ENCODE measurements around the gene ARL8B. TPM values are rescaled to one million over a fixed set of nuclear protein-coding genes. Genes with fewer than 3 reads are reported as not detected.

The ARL8B gene
- total RNA-seq, 3 donors from 2014 or later, result 47.2 to 68.5 (median 52.3) TPM

GRCh38 chr3:5188419-5189221, 66.5 kb downstream of the ARL8B start:
- Histone ChIP-seq H3K4me3 (peak overlapping the region; percentile 93 to 99 (median 96)), H3K27me3 (no peaks in the 10 kb centered on the region), H3K27ac (peak overlapping the region; percentile 97), H3K9me3 (no peaks in the 10 kb centered on the region), H3K4me1 (peaks cover 0 to 4% of the 10 kb centered on the region in 2 donors), H3K36me3 (no peaks in the 10 kb centered on the region)
- no peak for TF ChIP-seq POLR2AphosphoS5 (IDR thresholded peaks at IDR 0.05)
- no peak for TF ChIP-seq CTCF (IDR thresholded peaks at IDR 0.05)
- no peak for DNase-seq (ENCODE audit: low spot score in 2 of 2)
- intact Hi-C loops (cut with DNase I; ENCODE audit: low total_unique reads), result loop anchor here (5.0 kb wide), 1 partner anchor 686 kb away; no protein-coding TSS in a partner anchor

- H3K27ac ChIP-seq, result no peak overlapping the region
- TF ChIP-seq POLR2AphosphoS5 (IDR thresholded peaks at IDR 0.05) (no peak), CTCF (IDR thresholded peaks at IDR 0.05) (no peak), POLR2A (IDR thresholded peaks at IDR 0.05) (no peak)
- DNase-seq (ENCODE audit: low spot score in 2 of 2), result no peak
- intact Hi-C loops (cut with DNase I; ENCODE audit: low total_unique reads), result no loop called here
- H3K4me3 ChIP-seq, result peak overlapping the region in 1 of 3 donors; percentile 17
- H3K4me1 ChIP-seq, result peaks cover 4 to 13% of the 10 kb centered on the region in 2 donors
- H3K9me3 ChIP-seq, result no peaks in the 10 kb centered on the region
- no peaks in the 10 kb centered on the region for H3K36me3 ChIP-seq
- H3K27me3 ChIP-seq, result no peaks in the 10 kb centered on the region
These were observed 68.2 kb downstream of the ARL8B start for GRCh38 chr3:5190147-5190791.

GRCh38 chr3:5191555-5192304, 69.6 kb downstream of the ARL8B start:
- Histone ChIP-seq H3K4me3 (no peak overlapping the region), H3K9me3 (no peaks in the 10 kb centered on the region), H3K27me3 (no peaks in the 10 kb centered on the region), H3K27ac (no peak overlapping the region), H3K36me3 (no peaks in the 10 kb centered on the region), H3K4me1 (peaks cover 4 to 19% of the 10 kb centered on the region in 2 donors)
- TF ChIP-seq POLR2A (IDR thresholded peaks at IDR 0.05) (no peak), CTCF (IDR thresholded peaks at IDR 0.05) (no peak), POLR2AphosphoS5 (IDR thresholded peaks at IDR 0.05) (no peak)
- intact Hi-C loops (cut with DNase I; ENCODE audit: low total_unique reads), result no loop called here
- no peak for DNase-seq (ENCODE audit: low spot score in 2 of 2)

- intact Hi-C loops (cut with DNase I; ENCODE audit: low total_unique reads), result no loop called here
- Histone ChIP-seq H3K4me3 (no peak overlapping the region), H3K27me3 (no peaks in the 10 kb centered on the region), H3K9me3 (no peaks in the 10 kb centered on the region), H3K4me1 (peaks cover 4 to 19% of the 10 kb centered on the region in 2 donors), H3K36me3 (no peaks in the 10 kb centered on the region), H3K27ac (peak overlapping the region; percentile 2 to 40)
- no peak for DNase-seq (ENCODE audit: low spot score in 2 of 2)
- TF ChIP-seq CTCF (IDR thresholded peaks at IDR 0.05), result no peak
- no peak for TF ChIP-seq POLR2AphosphoS5 (IDR thresholded peaks at IDR 0.05)
- no peak for TF ChIP-seq POLR2A (IDR thresholded peaks at IDR 0.05)
These were observed 70.7 kb downstream of the ARL8B start for GRCh38 chr3:5192571-5193365.

Data from breast epithelium (tissue), 4 donors.